Kidney capillary endothelial cell (primary cell): ENCODE results near the gene ADK.
"Not testable (repeated sequence)": the region's sequence is repeated elsewhere in the genome, so short reads cannot be mapped to it uniquely, and the experiment has no call there.

Experiments
- DNase-seq: peaks from one replicate; pipeline ENCODE4 v3.0.0-alpha.2; 2018; ENCODE audit warnings: low spot score

Gene ADK

DNA sequence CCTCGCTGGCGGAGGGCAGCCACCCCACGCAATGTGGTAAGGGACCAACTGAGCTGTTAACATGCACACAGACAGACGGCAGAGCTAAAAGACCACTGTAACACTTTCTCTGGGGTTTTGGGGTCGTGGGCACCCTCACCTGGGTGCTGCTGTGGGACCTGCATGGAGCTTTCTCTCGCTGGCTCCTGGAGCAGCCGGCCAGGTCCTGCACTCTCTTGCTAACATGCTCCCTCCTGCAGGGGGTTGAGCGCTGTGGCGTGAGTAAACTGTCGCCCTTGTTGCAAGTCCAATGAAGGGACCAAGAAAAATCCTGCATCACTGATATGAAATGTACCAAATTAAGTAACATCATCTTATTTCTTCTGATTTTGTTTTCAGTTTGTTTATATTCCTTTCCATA, 92.0 kb downstream of the ADK start:
- DNase-seq, result no peak

DNA sequence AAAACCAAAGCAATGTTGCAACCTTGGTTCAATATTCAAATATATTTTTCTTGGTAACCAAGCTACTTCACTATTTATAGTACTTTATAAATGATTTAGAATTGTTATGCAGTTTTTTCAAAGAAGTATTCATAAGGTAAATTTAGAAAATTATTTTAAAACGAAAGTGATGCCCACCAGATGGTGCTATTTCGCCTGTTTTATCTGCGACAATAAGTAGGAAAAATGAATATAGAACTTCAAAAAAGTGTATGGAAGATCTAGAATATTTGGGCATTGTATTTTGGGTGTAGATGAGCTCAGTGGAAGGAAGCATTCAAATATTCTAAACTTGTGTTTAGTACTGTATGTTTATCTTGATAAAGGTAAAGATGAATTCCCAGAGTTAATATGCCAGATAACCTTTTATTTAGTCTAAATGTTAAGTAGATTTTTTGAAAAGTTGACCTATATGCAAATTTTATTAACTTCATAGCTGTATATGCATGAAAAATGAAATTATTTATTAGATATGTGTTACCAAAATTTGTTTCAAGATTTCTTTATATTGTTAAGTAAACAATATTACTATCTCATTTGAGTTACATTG, 93.2 kb downstream of the ADK start:
- DNase-seq, result peak; percentile 44

- no peak for DNase-seq
These were observed 93.8 kb downstream of the ADK start for GRCh38 chr10:74244807-74245206.

DNA sequence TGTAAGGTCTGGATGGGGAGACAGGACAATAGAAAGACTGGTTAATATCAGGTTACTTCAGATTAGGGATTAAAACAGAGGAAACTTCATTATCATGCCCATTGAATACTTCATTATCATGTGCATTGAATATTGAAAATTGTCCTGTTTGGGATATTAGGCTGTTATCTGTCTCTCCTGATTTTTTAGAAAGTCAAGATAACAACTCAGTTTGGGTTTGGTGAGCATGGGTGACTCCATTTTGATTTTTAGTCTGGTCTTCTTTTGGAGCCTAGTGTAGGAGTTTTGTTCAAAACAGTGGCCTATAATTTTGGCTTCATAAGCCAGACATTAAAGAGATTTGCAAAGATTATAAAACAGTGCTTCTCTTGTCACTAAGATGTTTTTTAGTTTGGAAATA, 95.5 kb downstream of the ADK start:
- no peak for DNase-seq

DNA sequence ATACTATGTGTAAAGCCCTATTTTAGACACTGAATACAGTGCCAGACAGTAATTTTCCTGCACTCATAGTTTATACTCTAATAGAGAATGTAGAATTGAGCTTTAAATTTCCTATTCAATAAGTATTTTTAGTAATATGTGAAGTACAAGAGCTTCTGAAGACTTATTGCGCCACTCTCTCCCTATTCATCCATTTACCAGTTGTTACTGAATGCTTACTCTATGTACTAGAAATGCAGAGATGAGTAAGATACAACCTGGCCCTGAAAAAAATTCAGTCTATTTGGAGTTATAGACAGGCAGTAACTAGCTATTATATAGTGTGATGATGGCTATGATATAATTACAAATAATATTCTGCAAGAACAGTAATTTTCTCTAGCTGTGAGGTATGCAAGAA, 98.8 kb downstream of the ADK start:
- no peak for DNase-seq

- no peak for DNase-seq
These were observed 104.2 kb downstream of the ADK start for GRCh38 chr10:74255214-74255613.

DNA sequence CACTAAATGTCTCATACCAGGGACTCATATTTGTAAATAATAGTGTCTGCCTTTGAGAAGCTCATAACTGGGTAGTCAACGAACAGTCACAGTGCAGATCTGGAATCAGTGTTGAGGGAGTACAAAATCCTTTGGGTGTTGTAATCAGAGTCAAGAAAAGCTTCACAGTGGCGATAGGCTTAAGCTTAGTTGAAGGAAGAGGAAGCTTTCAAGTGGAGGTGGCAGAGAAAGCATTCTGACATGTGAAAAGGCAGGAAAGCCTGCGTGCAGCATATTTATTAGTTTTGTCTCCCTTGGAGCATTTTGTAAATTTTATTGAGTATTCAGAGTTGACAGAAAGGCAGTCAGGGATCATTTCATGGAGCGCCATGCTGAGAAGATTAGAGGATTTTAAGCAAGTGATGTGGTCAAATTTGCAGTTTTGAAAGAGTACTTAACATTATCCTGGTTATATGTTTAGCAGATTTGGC, 104.9 kb downstream of the ADK start:
- DNase-seq, result no peak

DNA sequence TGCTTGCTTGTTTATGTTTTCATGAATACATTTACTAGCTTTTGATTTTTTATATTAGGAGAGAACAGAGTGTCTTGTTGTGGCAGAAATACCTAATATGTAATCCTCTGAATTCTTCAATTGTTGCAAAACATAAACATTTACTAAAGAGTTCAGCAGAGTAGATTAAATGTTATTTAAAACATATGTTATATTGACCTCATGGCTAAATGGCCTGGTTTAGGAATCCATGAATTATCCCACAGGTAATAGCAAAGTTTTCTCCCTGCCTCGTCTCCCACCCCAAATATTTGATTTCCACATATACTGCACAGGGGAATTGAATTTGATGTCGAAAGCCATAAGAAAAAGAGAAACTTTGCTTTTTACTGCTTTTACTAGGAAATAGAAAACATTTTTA, 111.8 kb downstream of the ADK start:
- no peak for DNase-seq

DNA sequence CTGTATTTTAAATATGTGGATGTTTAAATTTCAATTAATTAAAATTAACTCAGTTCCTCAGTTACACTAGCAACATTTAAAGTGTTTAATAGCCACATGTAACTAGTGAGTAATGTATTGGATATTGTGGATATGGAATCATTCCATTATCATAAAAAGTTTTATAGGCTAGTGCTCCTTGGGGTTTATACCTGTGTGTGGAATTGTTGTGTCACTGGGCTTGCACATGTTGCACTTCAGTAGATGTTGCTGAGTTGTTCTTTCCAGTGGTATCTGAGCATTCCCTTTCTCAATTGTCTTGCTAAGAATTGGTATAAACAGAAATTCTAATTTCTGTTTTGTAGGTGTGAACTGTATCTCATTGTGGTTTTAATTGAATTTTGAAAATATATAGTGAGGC, 113.0 kb downstream of the ADK start:
- no peak for DNase-seq

GRCh38 chr10:74272288-74272687, 121.3 kb downstream of the ADK start:
- no peak for DNase-seq

GRCh38 chr10:74275755-74276290, 124.8 kb downstream of the ADK start:
- no peak for DNase-seq

DNA sequence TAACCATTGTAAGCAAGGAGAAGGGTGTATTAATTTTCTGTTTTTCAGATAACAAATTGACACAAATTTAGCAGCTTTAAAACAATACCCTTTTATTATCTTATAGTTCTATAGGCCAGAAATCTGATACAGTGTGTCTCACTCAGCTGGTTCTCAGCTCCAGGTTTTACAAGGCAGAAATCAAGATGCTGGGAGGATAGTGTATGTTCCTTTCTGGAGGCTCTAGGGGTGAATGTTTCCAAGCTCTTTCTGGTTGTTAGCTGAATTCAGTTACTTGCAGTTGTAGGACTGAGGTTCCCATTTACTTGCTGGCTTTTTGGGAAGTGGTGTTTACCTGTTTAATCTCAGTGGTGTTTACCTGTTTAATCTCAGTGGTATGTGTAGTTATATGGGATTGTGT, 125.4 kb downstream of the ADK start:
- DNase-seq, result no peak

DNA sequence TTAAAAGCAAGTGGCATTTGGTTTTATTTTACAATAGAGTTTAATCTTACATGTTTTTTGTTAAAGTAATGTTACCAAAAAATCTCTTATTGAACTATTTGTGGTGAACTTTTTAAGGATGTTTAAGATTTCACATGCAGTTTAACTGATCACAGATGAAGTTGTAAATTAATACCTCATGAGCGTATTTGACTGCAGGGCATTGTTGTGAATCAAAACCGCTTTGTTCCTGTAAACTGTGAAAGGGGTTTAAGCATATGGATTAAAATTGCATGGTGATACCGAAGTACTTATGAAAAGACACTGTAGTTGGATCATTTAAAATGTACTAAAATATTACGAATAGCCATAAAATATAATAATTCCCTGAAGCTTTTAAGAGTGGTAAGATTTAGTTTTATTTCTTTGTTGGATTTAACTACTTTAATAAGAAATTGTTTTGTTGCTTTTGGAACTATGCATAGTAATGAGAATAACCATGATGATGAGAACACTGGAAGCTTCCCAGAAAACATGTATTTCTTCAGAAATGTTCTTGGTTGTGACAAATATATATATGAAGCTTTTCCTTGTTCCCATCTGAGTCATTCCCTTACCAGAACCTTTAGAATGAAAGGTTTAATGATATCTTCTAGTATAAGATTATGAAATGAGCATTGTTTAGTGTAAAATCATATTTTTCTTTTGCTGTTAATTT, 131.3 kb downstream of the ADK start:
- DNase-seq, result no peak

GRCh38 chr10:74282848-74283210, 131.8 kb downstream of the ADK start:
- no peak for DNase-seq

DNA sequence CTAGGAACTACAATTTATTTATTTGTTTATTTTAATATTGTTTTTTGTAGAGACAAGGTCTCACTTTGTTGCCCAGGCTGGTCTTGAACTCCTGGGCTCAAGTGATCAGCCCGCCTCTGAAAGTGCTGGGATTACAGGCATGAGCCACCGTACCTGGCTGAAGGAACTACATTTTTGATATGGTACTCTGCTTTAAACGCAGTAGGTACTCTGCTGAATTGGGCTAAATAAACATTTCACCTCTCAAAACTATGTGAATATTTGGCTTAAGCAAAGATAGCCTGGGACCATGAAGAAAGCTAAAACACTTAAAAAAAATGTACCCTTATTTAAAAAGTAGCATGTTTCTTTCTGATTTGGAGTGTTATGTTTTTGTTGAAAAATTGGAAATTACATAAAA, 138.2 kb downstream of the ADK start:
- DNase-seq, result no peak

- no peak for DNase-seq
These were observed 138.9 kb downstream of the ADK start for GRCh38 chr10:74289951-74290350.

- no peak for DNase-seq
These were observed 139.7 kb downstream of the ADK start for GRCh38 chr10:74290708-74291107.

DNA sequence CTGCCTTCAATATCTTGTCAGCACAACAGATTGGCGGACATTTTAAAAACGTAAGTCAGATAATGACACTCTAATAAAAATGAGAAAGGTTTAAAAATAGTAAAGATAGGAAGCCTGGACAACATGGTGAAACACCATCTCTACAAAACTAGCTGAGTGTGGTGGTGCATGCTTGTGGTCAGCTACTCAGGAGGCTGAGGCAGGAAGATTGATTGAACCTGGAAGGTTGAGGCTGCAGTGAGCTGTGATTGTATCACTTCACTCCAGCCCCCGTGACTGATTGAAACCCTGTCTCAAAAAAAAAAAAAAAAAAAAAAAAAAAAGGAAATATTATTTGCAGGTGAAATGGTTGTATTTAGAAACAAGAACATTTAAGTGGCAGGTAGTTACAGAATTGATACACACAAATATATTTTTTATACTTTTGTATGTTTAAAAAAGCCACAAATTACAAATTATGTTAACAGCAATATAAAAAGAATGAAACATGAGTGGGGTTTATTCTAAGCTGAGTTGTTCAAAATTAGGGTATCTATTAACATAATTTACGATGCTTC, 141.9 kb downstream of the ADK start:
- no peak for DNase-seq

DNA sequence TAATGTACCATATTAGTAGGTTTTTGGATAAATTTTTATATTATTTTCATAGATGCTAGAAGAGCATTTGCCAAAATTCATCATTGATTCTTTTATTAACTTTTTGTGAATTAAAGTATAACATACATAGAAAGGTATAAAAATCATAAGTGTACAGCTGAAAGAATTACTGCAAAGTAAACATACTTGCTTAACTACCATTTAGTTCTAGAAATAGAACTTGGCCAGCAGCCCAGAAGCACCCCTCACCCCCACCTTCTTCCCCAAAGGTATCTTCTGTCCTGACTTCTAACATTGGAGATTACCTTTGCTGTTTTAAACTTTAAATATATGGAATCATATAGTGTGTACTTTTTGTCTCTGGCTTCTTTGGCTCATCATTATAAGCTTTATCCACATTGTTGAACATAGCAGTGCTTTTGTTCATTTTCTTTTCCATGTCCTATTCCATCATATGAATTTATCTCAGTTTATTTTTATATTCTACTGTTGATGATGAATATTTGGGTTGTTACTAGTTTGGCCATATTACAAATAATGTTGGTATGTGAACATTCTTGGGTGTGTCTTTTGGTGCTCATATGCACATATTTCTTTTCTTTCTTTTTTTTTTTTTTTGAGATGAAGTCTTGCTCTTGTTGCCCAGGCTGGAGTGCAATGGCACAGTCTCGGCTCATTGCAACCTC, 142.8 kb downstream of the ADK start:
- no peak for DNase-seq

DNA sequence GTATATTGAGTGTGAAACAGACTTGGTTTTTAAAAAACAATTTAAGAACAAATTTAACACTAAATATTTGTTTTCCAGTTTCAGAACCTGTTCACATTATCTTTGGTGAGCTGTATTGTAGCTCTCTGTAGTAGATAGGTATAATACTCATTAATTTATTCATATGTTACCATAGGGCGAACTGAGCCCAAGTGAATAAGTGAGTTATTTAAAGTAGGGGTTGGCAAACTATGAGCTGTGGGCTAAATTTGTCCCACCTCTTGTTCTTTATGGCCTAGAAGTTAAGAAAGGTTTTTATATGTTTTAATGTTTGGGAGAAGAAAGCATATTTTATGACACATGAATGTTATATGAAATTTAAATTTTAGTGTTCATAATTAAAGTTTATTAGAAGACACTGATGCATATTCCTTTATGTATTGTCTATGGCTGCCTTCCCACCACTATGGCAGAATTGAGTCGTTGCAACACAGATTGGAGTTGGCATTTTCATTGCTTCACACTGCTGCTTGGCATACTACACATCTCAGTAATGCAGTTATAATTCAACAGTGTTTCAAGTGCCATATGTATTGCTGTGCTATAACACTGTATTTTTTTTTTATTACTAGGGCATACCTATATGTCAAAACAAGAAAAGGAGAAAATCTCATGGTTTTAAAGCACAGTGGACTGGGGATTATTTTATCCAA, 146.5 kb downstream of the ADK start:
- no peak for DNase-seq

DNA sequence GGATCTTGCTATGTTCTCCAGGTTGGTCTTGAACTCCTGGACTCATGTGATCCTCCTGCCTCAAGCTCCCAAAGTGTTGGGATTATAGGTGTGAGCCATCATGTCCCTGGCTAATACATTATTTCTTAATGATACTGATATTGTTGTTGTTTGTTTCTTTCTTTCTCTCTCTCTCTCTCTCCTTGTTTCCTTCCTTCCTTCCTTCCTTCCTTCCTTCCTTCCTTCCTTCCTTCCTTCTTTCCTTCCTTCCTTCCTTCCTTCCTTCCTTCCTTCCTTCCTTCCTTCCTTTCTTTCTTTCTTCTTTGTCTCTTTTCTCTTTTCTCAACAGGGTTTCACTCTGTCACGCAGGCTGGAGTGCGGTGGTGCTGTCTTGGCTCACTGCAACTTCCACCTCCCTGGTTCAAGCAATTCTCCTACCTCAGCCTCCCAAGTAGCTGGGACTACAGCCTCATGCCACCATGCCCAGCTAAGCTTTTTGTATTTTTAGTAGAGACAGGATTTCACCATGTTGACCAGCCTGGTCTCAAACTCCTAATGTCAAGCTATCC, 149.1 kb downstream of the ADK start:
- DNase-seq, result not testable (repeated sequence)

DNA sequence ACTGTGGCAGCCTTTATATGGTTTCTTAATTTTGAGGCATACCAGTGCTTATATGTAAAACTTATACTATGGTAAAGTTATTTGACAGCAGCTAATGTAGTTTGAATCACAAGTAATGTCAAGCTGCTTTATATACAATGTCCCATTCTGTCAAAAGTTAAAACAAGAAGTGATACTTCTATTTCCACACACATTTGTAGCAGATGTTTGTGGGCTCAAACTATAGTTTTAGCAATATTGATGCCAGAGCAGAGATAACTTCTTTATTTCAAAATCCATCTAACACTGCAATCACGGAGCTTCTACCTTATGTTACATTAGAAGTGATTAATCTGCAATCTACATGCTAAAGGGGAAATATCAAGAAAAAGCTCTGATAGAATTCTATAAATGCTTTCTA, 149.6 kb downstream of the ADK start:
- DNase-seq, result no peak
